T47D (cell line): ENCODE results near the gene POTEF.
A peak's percentile ranks its signal among the peaks of the same experiment; 100 is the strongest.
"Not testable (repeated sequence)": the region's sequence is repeated elsewhere in the genome, so short reads cannot be mapped to it uniquely, and the experiment has no call there.

Source experiments
- DNase-seq, 2 experiments: peaks; one replicate each; pipeline versions ENCODE4 v3.0.0 to v3.0.0-alpha.2; 2011 to 2012; ENCODE audit warnings: low read depth in 1 of 2, low spot score in 1 of 2
- JUND ChIP-seq: IDR thresholded peaks from 2 replicates; pipeline ENCODE4 v1.6.1; 2012; ENCODE audit warnings: low read depth
- in situ Hi-C: cut with HindIII; loops from 2 replicates; pipeline ENCODE4 v1.10.0; 2016; ENCODE audit warnings: low sequenced_read_pairs, low pct_unique_long_range_greater_than_20kb

The POTEF gene

GRCh38 chr2:130141645-130142370 lies 12.8 kb upstream of the POTEF start:
- DNase-seq, in situ Hi-C loops: not testable (repeated sequence)

- DNase-seq, in situ Hi-C loops: not testable (repeated sequence)
Observed at GRCh38 chr2:130141002-130141401, 12.0 kb upstream of the POTEF start.

- DNase-seq, in situ Hi-C loops: not testable (repeated sequence)
Observed at GRCh38 chr2:130140516-130140915, 11.5 kb upstream of the POTEF start.

- in situ Hi-C loops, DNase-seq: not testable (repeated sequence)
Observed at GRCh38 chr2:130139331-130140280, 10.6 kb upstream of the POTEF start.

- in situ Hi-C loops, DNase-seq: not testable (repeated sequence)
Observed at GRCh38 chr2:130138841-130139251, 9.8 kb upstream of the POTEF start.

- in situ Hi-C loops, DNase-seq: not testable (repeated sequence)
Observed at GRCh38 chr2:130138326-130138725, 9.3 kb upstream of the POTEF start.

- DNase-seq, in situ Hi-C loops: not testable (repeated sequence)
Observed at GRCh38 chr2:130137118-130137517, 8.1 kb upstream of the POTEF start.

- in situ Hi-C loops, DNase-seq: not testable (repeated sequence)
Observed at GRCh38 chr2:130136546-130136945, 7.5 kb upstream of the POTEF start.

GRCh38 chr2:130135692-130136541 lies 6.9 kb upstream of the POTEF start:
- TF ChIP-seq JUND, result no peak
- in situ Hi-C loops, result no loop called here
- no peak for DNase-seq

- in situ Hi-C loops, result not testable (repeated sequence)
Observed at GRCh38 chr2:130128464-130128863, 558 bp downstream of the POTEF start.

GRCh38 chr2:130127726-130128125 lies 1.3 kb downstream of the POTEF start:
- in situ Hi-C loops, result not testable (repeated sequence)

More at GRCh38 chr2:130128464-130128863, 558 bp downstream of the POTEF start:
- DNase-seq, result not testable (repeated sequence)

GRCh38 chr2:130120924-130121323 lies 8.1 kb downstream of the POTEF start:
- in situ Hi-C loops, DNase-seq: not testable (repeated sequence)

More at GRCh38 chr2:130127726-130128125, 1.3 kb downstream of the POTEF start:
- DNase-seq, result not testable (repeated sequence)

GRCh38 chr2:130102597-130103363 lies 26.2 kb downstream of the POTEF start:
- peak in 1 of 2 experiments; percentile 0 for DNase-seq
- in situ Hi-C loops, result not testable (repeated sequence)

GRCh38 chr2:130062645-130063044 lies 66.4 kb downstream of the POTEF start:
- DNase-seq, in situ Hi-C loops: not testable (repeated sequence)

- DNase-seq, in situ Hi-C loops: not testable (repeated sequence)
Observed at GRCh38 chr2:130059982-130060381, 69.0 kb downstream of the POTEF start.

- in situ Hi-C loops, DNase-seq: not testable (repeated sequence)
Observed at GRCh38 chr2:130056336-130056735, 72.7 kb downstream of the POTEF start.
